Measurements from ENCODE around the gene MSANTD4.
A peak's percentile ranks its signal among the peaks of the same experiment; 100 is the strongest.
"Not testable (repeated sequence)": the region's sequence is repeated elsewhere in the genome, so short reads cannot be mapped to it uniquely, and the experiment has no call there.

The MSANTD4 gene

DNA sequence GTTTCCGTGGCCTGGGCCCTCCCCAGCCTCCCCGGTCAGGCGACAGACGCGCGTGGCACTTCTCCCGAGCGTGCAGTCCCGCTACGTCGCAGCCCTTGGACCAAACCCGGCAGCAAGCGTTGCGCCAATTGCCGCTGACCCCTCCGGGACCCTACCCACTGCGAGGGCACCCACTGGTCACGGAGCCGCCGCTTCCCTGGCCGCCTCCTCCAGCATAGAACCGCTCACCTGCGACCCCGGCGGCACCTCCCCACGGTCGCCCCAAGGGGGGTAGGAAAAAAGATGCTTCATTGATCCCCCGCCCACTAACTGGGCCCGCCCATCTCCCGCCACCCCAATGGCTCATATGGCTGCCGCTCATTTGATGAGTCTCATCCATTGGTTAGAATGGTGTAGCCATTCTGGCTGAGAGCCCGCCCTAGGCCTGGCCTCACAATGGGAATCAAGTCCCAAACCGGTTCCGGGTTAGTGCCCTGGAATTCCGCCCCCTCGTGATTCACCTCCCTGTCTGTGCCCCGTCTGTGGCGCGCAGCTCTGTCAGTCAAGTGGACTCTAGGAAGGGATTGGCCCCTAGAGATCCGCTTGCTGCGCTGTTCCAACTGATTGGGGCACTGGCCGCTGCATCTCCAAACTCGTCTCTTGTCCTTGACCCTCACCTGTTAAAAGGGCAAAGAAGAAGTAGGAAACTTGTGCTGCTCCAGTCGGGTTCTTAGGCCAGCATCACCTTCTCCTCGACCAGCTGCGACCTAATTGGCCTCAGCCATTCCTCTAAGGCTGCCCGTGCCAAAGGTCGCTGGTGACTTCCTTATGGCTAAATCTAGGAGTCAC, at the start of gene MSANTD4:
Gene MSANTD4, minus strand, starts transcription at position 274 of the 828 bp plus-strand sequence. CDS start 11,323 bp downstream, outside the sequence.
- DNase-seq, result peak; percentile 100

DNA sequence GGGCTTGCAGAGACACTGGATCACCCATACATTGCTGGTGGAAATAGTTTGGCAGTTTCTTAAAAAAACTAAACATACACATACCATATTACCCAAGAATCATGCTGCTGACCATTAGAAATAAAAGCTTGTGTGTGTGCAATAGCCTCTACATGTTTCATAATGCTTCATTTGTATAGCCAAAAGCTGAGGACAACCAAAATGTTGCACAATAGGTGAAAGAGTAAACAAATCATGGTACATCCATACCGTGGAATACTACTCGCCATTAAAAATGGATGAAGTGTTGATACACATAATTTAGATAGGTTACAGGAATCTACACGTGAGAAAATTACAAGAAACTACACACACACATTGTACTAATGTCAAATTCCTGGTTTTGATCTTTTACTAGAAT, 48.6 kb upstream of the MSANTD4 start:
- DNase-seq, result no peak

DNA sequence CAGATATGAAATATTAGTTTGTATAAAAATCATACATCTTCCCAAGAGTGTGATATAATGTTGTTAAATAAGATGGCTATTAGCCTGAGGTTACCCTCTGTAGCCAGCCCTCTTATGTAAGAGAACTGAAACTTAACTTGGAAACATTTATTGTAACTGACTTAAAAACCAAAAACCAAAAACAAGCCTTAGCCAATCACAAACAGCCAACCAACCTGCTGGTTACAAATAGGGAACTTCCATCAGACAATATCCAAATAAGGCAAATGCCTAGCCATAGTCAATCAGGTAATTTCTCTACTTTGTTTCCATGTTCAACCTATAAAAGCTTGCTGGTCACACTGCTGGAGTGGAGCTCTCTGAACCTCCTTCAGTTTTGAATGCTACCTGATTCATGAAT, 41.0 kb upstream of the MSANTD4 start:
- no peak for DNase-seq

DNA sequence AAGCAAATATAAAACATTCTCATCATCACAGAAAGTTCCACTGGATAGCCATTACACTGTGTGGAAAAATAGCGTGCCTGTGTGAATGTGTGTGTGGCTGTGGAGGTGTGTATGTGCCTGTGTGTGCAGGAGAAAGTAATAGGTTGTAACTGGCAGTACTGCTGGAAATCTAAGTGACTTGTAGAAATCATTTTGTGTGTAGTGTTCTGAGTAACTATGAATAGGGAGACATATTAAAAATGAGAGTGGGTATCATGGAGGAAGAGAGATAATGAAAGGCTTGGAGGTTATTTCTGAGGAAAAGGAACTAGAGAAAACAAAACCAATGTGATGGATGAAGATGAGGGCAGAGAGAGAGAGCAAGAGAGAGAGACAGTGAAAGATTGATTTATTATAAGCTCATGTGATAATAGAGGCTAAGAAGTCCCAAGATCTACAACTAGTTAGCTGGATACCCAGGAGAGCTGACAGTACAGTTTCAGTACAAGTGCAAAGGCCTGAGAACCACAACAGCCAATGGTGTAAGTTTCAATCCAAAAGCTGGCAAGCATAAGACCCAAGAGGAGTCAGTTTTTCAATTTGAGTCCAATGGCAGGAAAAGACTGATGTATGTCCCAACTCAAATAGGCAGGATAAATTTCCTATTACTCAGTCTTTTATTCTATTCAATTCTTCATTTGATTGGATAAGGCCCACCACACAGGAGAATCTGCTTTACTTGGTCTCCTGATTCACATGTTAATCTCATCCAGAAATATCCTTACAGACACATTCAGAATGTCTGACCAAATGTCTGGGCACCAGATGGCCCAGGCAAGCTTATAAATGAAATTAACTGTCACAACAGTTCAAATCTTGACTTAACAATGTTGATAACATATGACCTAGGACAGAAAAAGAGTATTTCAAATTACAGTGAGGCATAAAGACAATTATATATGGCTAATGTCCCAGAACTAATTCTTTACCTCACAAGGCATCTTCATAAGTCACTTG, 40.2 kb upstream of the MSANTD4 start:
- DNase-seq, result no peak

DNA sequence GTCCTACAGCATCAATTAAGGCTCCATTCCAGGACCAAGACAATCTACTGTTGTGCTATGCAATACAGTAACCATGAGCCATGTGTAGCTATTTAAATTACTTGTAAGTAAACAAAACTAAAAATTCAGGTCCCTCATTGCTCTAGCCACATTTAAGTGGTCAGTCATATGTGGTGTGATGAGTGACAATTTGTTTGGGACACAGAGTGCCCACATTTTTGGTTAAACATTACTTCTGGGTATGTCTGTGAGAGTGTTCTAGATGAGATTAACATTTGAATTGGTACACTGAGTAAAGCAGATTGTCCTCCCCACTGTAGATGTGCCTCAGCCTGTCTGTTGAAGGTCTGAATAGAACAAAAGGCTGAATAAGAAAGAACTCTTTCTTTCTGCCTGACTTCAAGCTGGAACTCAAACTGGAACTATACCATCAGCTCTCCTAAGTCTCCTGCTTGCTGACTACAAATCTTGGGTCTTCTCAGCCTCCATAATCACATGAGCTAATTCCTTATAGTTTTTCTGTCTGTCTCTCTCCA, 39.3 kb upstream of the MSANTD4 start:
- no peak for DNase-seq

DNA sequence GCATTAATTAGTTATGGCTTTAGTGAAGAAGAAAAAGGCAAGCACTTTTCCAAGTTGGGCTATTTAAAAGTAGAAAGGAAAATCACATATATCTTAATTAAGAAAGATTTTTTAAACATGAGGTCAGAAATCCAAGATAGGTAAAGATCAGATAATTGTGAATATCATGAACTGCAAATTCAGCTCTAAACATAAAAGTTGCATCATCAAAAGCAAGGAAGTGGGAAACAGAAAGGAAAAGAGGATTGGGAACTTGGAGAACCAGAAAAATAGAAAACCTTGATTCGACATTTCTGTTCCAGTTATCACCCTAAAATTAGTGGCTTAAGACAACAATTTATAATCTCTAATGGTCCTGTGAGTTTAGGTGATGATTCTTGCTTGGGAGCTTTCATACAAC, 37.6 kb upstream of the MSANTD4 start:
- DNase-seq, result no peak

DNA sequence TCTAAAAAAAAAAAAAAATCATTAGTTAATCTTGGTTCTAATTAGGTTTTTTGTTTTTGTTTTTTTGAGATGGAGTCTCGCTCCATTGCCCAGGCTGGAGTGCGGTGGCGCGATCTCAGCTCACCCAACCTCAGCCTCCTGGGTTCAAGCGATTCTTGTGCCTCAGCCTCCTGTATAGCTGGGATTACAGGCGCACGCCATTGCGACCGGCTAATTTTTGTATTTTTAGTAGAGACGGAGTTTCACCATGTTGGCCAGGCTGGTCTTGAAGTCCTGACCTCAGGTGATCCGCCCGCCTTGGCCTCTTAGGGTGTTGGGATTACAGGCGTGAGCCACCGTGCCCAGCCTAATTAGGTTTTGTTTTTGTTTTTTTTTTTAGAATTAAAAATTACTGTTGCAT, 36.3 kb upstream of the MSANTD4 start:
- not testable (repeated sequence) for DNase-seq

- DNase-seq, result no peak
These were observed 29.1 kb upstream of the MSANTD4 start for GRCh38 chr11:106051103-106051502.

DNA sequence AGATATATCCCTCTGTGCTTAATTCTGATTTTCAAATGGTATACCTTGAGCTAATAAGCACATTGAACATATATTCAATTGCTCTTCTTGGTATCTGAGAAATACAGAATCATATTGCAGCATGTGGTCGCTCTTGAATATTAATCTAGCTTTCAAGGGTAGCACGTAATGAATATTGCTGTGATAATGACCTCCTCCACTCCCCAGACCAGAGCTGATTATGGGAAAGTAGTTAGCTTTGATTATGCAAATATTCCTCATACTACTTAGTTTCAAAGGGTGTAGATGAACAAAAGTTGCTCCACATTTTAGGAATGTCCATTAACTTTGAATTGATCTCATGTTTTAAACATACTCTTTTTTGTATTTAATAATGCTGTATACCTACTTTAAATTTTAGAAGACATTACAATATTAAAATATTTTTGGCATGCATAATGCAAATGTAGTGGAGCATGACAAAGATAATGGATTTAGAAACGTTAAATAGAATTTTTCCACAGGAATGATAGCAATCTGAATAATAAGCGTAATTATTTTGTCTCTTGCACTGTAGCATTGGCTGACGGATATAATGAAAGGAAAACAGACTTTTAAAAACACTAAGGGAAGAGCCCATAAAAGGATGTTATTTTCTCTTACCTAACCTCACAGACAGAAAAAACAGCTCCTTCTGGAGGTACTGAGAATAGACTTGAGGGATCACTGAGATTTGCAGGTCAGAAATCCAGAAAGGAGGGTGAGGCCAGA, 27.9 kb upstream of the MSANTD4 start:
- DNase-seq, result no peak

DNA sequence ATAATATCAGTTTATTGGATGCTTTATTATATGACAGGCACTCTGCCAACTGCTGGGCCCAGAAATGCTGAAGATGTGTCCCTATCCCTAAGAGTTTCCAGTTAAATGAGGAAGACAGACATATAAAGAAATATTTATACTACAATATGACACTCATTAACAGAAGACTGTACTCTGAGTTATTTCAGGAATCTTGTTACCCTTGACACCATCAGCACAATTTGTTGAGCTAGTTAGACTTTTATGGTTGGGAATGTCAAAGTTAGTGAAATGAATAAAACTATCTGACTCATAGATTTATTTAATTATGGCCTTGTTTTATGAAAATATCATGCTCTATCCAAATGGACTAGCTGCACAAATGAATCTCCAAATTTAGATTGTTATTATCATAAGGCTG, 25.6 kb upstream of the MSANTD4 start:
- no peak for DNase-seq

DNA sequence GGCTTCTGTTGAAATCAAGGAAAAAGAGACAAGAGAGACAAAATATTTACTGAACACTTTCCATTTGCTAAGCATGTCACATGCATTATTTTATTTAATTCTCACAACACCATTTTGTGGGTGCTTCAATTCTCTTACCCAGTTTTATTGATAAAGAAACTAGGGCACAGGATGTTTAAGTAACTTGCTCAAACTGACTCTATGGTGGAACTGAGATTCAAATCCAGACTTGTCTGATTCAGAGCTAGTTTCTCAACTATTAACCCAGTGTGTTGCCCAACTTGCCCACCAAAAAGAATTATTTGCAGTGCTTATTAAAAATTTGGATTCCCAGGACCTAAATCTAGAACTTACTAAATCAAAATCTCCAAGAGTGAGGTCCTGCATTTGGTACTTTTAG, 21.5 kb upstream of the MSANTD4 start:
- DNase-seq, result no peak

GRCh38 chr11:106032861-106033260, 10.8 kb upstream of the MSANTD4 start:
- DNase-seq, result no peak

- no peak for DNase-seq
These were observed 9.9 kb upstream of the MSANTD4 start for GRCh38 chr11:106031936-106032335.

- DNase-seq, result no peak
These were observed 9.3 kb upstream of the MSANTD4 start for GRCh38 chr11:106031202-106031810.

GRCh38 chr11:106030609-106031008, 8.6 kb upstream of the MSANTD4 start:
- no peak for DNase-seq

GRCh38 chr11:106022795-106023275, 795 bp upstream of the MSANTD4 start:
- DNase-seq, result no peak

- DNase-seq, result peak; percentile 75
These were observed 666 bp downstream of the MSANTD4 start for GRCh38 chr11:106021181-106021966.

- peak; percentile 51 for DNase-seq
These were observed 4.9 kb downstream of the MSANTD4 start for GRCh38 chr11:106017093-106017492.

DNA sequence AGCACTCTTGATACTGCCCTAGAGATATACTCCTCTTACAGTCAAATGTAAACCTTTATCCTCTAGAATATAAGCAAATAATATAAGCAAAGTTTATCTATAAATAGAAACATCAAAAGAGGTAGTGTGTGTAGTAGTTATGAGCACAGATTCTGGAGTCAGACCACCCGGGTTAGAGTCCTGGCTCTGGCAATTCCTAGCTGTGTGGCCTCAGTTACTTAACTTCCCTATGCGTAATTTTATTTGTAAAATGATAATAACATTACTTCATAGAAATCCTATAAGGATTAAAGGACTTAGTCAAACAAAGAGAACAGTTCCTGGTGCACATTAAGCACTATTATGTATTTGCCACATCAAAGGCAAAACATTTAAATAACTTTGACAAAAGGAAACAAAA, 7.0 kb downstream of the MSANTD4 start:
- no peak for DNase-seq

GRCh38 chr11:106014620-106015019, 7.4 kb downstream of the MSANTD4 start:
- peak; percentile 55 for DNase-seq

- no peak for DNase-seq
These were observed 8.0 kb downstream of the MSANTD4 start for GRCh38 chr11:106014035-106014434.

Data from NCI-H69 (cell line).